Fibroblast of skin of right biceps (primary cell): ENCODE measurements around the gene PRRG4.
"Not testable (repeated sequence)": the region's sequence is repeated elsewhere in the genome, so short reads cannot be mapped to it uniquely, and the experiment has no call there.

Experiments
- DNase-seq: peaks from one replicate; pipeline ENCODE4 v3.0.0-alpha.2; 2013

Gene PRRG4

DNA sequence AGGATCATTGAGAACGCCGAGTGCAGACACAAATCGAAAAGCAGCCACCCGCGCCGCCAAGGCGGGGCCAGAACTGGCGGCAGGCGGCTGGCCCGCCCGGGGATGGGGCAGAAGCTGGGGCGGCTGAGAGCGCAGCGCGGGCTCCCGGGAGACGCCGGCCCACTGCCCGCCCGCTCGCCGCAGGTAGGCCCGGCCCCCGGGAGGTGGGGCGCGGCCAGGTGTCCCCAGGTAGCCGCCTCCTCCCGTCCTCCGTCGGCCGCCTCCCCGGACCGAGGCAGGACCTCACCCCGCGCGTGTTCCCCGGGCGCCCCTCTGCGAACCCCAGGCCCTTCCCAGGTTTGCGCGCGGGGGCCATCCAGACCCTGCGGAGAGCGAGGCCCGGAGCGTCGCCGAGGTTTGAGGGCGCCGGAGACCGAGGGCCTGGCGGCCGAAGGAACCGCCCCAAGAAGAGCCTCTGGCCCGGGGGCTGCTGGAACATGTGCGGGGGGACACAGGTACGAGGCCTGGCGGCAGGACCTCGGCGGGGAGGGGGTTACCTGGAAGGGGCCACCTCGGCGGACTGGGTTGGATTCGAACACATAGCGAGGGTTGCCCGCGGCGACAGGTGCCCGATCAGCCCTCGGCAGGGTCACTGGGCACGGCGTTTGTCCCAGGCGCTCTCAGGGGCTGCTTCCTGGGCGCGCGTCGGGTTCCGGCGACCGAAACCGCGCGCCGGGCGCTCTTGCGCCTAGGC is at the start of gene PRRG4:
TSS of gene PRRG4 (plus strand) at position 248 of the 733 bp plus-strand sequence. CDS start 603 bp downstream, outside the sequence.
- peak; percentile 21 for DNase-seq

GRCh38 chr11:32780839-32781238 is 48.9 kb upstream of the PRRG4 start:
- not testable (repeated sequence) for DNase-seq

- DNase-seq = no peak
Measured at GRCh38 chr11:32781721-32782120, 48.0 kb upstream of the PRRG4 start.

DNA sequence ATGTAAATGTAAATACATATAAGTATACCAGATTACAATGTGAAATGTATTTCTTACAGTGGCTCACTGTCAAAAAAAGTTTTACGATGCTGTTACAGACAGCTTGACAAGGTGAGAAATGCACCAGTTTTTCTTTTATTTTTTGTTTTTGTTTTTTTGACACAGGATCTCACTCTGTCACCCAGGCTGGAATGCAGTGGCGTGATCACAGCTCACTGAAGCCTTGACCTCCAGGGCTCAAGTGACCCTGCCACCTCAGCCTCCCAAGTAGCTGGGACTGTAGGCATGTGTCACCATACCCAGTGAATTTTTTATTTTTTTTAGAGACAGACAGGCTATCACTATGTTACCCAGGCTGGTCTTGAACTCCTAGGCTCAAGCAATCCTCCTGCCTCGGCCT is 44.5 kb upstream of the PRRG4 start:
- no peak for DNase-seq

DNA sequence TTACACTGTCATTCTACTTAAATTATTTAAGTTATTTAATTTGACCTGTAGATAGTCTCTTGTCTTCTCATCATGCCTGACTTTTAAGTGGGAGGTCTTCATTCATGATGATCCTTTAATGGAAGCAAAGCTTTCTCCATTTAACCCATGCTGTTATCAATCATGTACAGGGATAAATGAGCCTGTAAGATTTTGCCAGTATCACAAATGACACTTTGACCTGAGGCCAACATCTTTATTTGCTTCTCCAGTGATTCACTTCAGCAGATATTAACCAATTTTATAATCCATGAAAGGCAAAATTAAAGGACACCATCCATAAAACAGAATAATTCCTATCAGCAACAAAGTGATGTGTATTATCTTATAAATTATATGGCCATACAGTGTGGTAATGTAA is 42.9 kb upstream of the PRRG4 start:
- no peak for DNase-seq

GRCh38 chr11:32790916-32791315 is 38.8 kb upstream of the PRRG4 start:
- no peak for DNase-seq

- DNase-seq = no peak
Measured at GRCh38 chr11:32792111-32792947, 37.4 kb upstream of the PRRG4 start.

GRCh38 chr11:32792948-32793475 is 36.7 kb upstream of the PRRG4 start:
- peak; percentile 33 for DNase-seq

GRCh38 chr11:32794439-32794838 is 35.3 kb upstream of the PRRG4 start, which contains the start of gene CCDC73:
TSS of gene CCDC73 (minus strand) at chr11:32794662. CDS start at chr11:32760243, 34,419 bp downstream.
- DNase-seq = no peak

DNA sequence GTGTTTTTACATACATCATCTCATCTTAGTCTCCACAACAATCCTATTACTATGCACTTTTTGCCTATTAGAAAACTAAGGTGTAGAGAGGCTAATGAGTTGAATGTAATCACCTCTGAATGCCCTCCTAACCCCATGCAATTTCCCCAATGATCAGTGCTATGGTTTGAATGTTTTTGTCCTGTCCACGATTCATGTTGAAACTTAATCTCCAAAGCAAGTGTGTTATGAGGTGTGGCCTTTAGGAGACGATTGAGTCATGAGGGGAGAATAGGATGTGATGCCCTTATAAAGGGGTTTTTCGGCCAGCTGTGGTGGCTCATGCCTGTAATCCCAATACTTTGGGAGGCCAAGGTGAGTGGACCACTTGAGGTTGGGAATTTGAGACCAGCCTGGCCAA is 33.3 kb upstream of the PRRG4 start:
- no peak for DNase-seq

DNA sequence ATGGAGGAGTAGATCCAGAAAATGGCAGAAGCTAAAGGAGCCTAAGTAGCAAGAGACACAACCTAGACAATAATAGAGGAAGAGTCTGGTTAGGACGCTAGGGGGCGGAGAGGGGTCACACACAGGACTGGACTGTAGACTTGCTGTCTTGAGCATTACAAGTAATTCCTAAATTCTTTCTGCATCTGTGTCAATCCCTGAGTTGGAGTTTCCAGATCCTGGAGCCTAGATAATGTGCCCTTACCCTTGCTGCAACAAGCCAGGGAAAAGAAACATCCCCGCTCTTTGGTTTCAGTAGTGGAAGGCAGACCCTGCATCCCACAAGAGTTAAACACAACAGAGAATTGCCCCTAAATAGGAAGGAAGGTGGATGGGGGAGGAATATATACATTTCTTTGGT is 20.4 kb upstream of the PRRG4 start:
- DNase-seq = peak; percentile 61

GRCh38 chr11:32817181-32817851 is 12.4 kb upstream of the PRRG4 start:
- DNase-seq = peak; percentile 32

DNA sequence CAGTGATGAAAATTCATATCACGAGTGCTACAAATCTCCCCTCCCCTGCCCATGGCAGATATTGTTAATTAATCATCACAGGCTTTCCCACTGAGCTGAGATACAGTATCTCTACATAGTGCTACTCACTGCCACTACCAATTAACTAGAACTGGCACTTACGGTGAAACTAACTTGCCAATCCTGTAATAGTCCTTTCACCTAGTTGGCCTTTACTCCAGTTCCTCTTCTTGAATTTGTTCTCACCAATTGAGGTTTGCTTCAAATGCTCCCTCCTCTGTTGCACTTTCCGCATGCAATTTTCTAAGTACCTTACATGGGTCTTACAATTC is 11.9 kb upstream of the PRRG4 start:
- no peak for DNase-seq

- no peak for DNase-seq
Measured at GRCh38 chr11:32819187-32819586, 10.5 kb upstream of the PRRG4 start.

DNA sequence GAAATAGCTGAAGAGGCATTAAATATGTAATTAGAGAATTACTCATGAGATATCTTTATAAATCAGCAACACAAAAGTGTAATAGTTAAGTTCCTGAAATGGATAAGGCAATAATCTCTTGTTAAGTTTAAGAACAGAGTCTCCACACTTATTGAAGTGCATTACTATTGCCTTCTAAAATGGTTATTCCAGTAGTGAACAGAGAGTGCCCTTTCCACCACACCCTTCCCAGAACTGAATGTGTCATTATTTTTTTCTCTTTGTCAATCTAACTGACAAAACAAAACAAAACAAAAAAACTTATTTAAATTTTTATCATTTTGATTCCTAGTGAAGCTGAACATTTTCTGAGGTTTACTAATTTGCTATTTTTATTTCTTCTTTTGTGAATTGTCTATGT is 9.2 kb upstream of the PRRG4 start:
- DNase-seq = no peak

DNA sequence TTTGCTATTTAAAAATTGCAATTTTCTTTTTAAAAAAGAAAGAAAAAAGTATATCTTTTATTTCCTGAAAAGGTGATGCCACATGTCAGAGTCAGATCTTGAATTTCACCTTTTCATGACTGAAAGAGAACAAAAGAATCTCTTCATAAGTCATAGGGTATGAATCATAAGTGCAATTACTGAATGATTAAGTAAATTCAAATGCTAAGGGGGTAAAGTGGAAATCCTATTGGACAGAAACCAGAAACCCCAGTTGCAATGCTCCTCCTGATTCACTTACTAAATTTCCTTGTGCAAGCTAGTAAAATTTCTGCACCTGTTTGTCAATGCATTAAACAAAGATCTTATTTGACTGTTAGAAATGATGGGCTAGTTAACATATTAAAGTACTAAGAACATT is 8.2 kb upstream of the PRRG4 start:
- DNase-seq = peak; percentile 27

DNA sequence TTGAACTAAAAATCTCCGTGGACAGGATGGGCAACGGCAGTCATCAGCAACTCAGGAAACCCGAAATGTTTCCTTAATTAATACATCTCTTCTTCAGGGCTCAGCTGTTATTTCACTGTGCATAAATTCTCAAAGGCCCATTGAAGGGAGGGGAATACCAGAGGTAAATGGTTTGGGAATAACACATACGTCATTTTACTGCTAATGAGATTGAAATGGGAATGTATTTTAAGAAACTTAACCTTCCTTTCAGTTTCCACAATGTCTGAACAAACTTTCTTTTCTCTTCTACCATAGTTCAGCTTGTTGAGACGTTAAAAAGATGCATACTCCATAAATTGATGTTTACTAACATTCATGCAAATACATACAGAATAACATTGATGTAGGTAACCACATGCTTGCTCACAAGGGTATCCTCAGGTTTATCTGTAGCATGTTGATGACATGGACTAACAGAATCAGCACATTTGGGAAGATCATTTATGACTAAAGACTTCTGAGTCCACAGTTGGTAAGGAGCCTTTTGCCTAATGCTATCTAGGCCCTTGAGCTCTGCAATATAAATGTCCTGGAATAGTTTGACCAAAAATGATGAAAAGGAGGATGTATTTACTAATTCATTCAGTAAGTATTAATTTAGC is 7.7 kb upstream of the PRRG4 start:
- no peak for DNase-seq

GRCh38 chr11:32823617-32824016 is 6.1 kb upstream of the PRRG4 start:
- not testable (repeated sequence) for DNase-seq

DNA sequence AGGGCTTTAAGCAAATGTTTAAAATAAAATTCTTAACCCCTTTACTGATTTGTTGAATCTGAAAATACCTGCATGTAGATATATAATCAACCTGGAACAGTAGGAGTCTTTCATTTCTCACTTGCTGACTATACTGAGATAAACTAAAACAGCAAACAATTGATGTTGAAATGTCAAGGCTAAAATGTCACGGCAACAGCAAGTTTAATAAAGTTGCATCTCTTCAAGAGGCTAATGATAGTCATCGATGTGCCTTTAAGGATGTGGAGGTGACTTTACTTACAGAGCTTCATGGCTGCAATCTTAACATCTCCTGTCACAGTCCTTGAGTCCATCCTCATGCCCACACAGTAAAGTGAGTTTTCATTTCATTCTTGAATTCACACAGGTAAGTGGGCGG is 3.6 kb upstream of the PRRG4 start:
- no peak for DNase-seq

- no peak for DNase-seq
Measured at GRCh38 chr11:32827276-32827675, 2.5 kb upstream of the PRRG4 start.

DNA sequence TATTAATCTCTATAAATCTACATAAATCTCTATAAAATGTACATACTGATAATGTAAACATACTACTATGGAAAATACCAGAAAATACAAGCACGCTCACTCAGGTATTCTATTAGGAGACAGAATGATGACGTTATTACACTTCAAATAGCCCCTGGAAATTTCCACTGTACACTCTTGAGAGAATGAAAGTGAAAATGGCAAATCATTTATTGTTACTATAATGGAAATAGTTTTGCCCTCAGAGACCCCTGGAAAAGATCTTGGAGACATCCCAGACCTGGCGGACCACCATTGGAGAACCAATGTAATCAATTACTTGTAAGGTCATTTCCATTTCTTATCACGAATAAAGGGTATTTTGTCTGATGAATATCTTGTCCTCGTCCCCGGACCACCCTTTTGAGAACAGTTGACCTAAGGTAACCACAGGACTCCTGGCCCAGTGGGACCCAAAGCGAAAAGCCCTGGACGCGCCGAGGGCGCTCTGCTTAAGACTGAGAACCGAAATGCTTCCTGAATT is 509 bp upstream of the PRRG4 start:
- no peak for DNase-seq

DNA sequence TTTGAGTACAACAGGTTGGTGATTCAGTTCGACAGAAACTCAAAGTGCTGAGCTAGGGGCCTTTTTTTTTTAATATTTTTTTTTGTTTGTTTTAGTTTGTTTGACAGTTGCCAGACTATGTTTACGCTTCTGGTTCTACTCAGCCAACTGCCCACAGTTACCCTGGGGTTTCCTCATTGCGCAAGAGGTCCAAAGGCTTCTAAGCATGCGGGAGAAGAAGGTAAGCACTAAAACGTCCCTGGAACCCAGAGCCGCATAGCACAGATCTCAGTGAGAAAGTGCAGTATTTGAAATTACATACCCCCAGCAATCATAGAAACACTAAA is 649 bp downstream of the PRRG4 start:
- DNase-seq = no peak

DNA sequence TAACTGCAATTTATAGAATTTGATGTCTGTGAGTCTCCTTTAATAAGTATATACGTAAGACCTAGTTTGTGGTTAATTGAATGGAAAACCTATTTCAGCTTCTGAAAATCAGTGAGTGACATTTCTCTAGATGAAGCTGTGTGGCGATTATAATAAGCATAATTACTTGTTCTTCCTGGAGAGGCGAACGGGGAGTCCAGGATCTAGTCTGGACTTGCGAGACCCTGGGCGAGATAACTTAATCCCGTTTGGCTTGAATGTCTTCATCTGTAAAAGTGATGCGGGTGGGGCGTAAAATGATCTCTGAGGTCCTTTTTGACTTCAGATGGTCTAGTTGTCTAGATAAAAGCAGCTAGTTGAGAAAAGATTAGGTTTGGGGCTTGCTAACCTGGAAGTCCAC is 1.1 kb downstream of the PRRG4 start:
- DNase-seq = no peak
